OCI-LY7 (cell line): ENCODE measurements around the gene ATP1B4. TPM values are rescaled to one million over a fixed set of nuclear protein-coding genes. Genes with fewer than 3 reads are reported as not detected.
A peak's percentile ranks its signal among the peaks of the same experiment; 100 is the strongest.

Source experiments
- BruUV-seq: library from RNA; stranded (reverse); fragments of 400-500 nt; replicated peaks from 2 replicates; lab custom pipeline; 2021; lab: Mats Ljungman, UMichigan
- CTCF ChIA-PET: fragments of 300-600 bp; sonication (Branson Sonifier 250); formaldehyde crosslinking; loops from one replicate; lab custom pipeline; 2022; ENCODE audit warnings: antibody characterized with exemption; ENCODE audit not compliant: unreplicated experiment; lab: Charles Lee
- POLR2A ChIA-PET: fragments of 300-600 bp; sonication (Branson Sonifier 250); formaldehyde crosslinking; loops from one replicate; lab custom pipeline; 2022; ENCODE audit warnings: antibody characterized with exemption; lab: Charles Lee
- DNase-seq: peaks from one replicate; pipeline ENCODE4 v3.0.0-alpha.2; 2015; ENCODE audit warnings: low spot score
- H2AFZ ChIP-seq: fragments of 200-600 bp; sonication (generic), shearing (Covaris generic); 2 replicates; pipeline ENCODE4 v1.6.1; 2014; ENCODE audit warnings: mild to moderate bottlenecking, antibody characterized with exemption, low read length, moderate library complexity
- H3K27ac ChIP-seq: fragments of 200-600 bp; sonication (generic); 2 replicates; pipeline ENCODE4 v1.5.1; 2014; ENCODE audit warnings: mixed run types, low read depth, mild to moderate bottlenecking, moderate library complexity, low read length, inconsistent platforms; ENCODE audit not compliant: poor library complexity, severe bottlenecking
- H3K36me3 ChIP-seq: fragments of 200-600 bp; sonication (generic); 2 replicates; pipeline ENCODE4 v1.6.1; 2014; ENCODE audit warnings: mild to moderate bottlenecking, antibody characterized with exemption, low read length, moderate library complexity, mixed read lengths; ENCODE audit not compliant: insufficient read depth
- H3K4me1 ChIP-seq: fragments of 200-600 bp; sonication (generic); 2 replicates; pipeline ENCODE4 v1.5.1; 2014; ENCODE audit warnings: mild to moderate bottlenecking, low read length; ENCODE audit not compliant: insufficient read depth, poor library complexity, severe bottlenecking
- H3K4me2 ChIP-seq: fragments of 200-600 bp; sonication (generic); 2 replicates; pipeline ENCODE4 v1.6.1; 2014; ENCODE audit warnings: mild to moderate bottlenecking, low read length
- H3K4me3 ChIP-seq: fragments of 200-600 bp; sonication (generic); 2 replicates; pipeline ENCODE4 v1.5.1; 2014; ENCODE audit warnings: mild to moderate bottlenecking, low read depth, low read length; ENCODE audit not compliant: poor library complexity, severe bottlenecking
- H3K79me2 ChIP-seq: fragments of 200-600 bp; sonication (generic); 2 replicates; pipeline ENCODE4 v1.6.1; 2016; ENCODE audit warnings: low read depth, mild to moderate bottlenecking, low read length, moderate library complexity, mixed read lengths; ENCODE audit not compliant: insufficient read depth
- H3K9me2 ChIP-seq: fragments of 200-600 bp; sonication (generic); 2 replicates; pipeline ENCODE4 v1.6.1; 2016; ENCODE audit warnings: mild to moderate bottlenecking, low read length, mixed read lengths; ENCODE audit not compliant: insufficient read depth
- H3K9me3 ChIP-seq: fragments of 200-600 bp; sonication (generic); 2 replicates; pipeline ENCODE4 v1.6.1; 2014; ENCODE audit warnings: mild to moderate bottlenecking, mixed run types, low read length, mixed read lengths
- H4K20me1 ChIP-seq: fragments of 200-600 bp; sonication (generic); 2 replicates; pipeline ENCODE4 v1.6.1; 2014; ENCODE audit warnings: mild to moderate bottlenecking, antibody characterized with exemption, low read length, moderate library complexity, mixed read lengths; ENCODE audit not compliant: insufficient read depth
- CTCF ChIP-seq: fragments of 200-600 bp; sonication (generic); conservative IDR thresholded peaks from 2 replicates; pipeline ENCODE4 v1.5.1; 2014; ENCODE audit warnings: mild to moderate bottlenecking, antibody characterized with exemption, low read length, moderate library complexity, mixed read lengths
- EZH2phosphoT487 ChIP-seq: fragments of 200-600 bp; sonication (generic); IDR thresholded peaks from 2 replicates; pipeline ENCODE4 v1.6.1; 2018; ENCODE audit warnings: low read depth, borderline replicate concordance, mild to moderate bottlenecking, mixed run types, antibody characterized with exemption, low read length, moderate library complexity, mixed read lengths
- intact Hi-C: fragments of 100-400 bp; cut with micrococcal nuclease; formaldehyde crosslinking; loops from one replicate; pipeline ENCODE4 v1.10.0; 2022; ENCODE audit not compliant: unreplicated experiment
- total RNA-seq, 2 experiments: library from RNA; depleted of rRNA in 1 of 2; stranded (reverse); fragments of >200 nt in 1 of 2; shearing (Covaris generic) in 1 of 2; gene quantifications; 2 replicates each; pipeline ENCODE4 v1.2.3, GENCODE V29; 2014 to 2022

Gene ATP1B4
- total RNA-seq, 2 experiments from 2014 or later, result not detected

- Histone ChIP-seq H2AFZ (no peak overlapping the region), H3K36me3 (no peaks in the 10 kb centered on the region), H3K9me2 (no peaks in the 10 kb centered on the region), H3K27ac (no peak overlapping the region), H3K4me3 (no peak overlapping the region), H3K4me2 (no peak overlapping the region), H3K4me1 (no peaks in the 10 kb centered on the region), H3K79me2 (no peaks in the 10 kb centered on the region), H3K9me3 (no peaks in the 10 kb centered on the region), H4K20me1 (no peaks in the 10 kb centered on the region)
- DNase-seq, result no peak
- ChIA-PET POLR2A (no interaction called here), CTCF (no interaction called here)
- no TSS peak for BruUV-seq
- TF ChIP-seq CTCF (no peak), EZH2phosphoT487 (no peak)
- intact Hi-C loops, result no loop called here
Observed at GRCh38 chrX:120332394-120332793, 29.5 kb upstream of the ATP1B4 start.

- H2AFZ ChIP-seq, result no peak overlapping the region
- BruUV-seq, result no TSS peak
- H3K79me2 ChIP-seq, result no peaks in the 10 kb centered on the region
- H3K4me2 ChIP-seq, result no peak overlapping the region
- ChIA-PET POLR2A (no interaction called here), CTCF (no interaction called here)
- peak; percentile 18 for DNase-seq
- H3K36me3 ChIP-seq, result no peaks in the 10 kb centered on the region
- H3K27ac ChIP-seq, result no peak overlapping the region
- no peak overlapping the region for H3K4me3 ChIP-seq
- intact Hi-C loops, result no loop called here
- H3K4me1 ChIP-seq, result no peaks in the 10 kb centered on the region
- no peaks in the 10 kb centered on the region for H4K20me1 ChIP-seq
- H3K9me3 ChIP-seq, result no peaks in the 10 kb centered on the region
- TF ChIP-seq EZH2phosphoT487 (no peak), CTCF (peak; percentile 35; the same call in 1 of the 2 replicates)
- H3K9me2 ChIP-seq, result no peaks in the 10 kb centered on the region
Observed at GRCh38 chrX:120334151-120334550, 27.7 kb upstream of the ATP1B4 start.

- H3K4me1 ChIP-seq, result no peaks in the 10 kb centered on the region
Observed at GRCh38 chrX:120334603-120335002, 27.3 kb upstream of the ATP1B4 start.

More at GRCh38 chrX:120334603-120335002, 27.3 kb upstream of the ATP1B4 start:
- ChIA-PET POLR2A (no interaction called here), CTCF (no interaction called here)
- intact Hi-C loops, result no loop called here
- Histone ChIP-seq H4K20me1 (no peaks in the 10 kb centered on the region), H3K27ac (no peak overlapping the region), H3K4me3 (no peak overlapping the region), H3K36me3 (no peaks in the 10 kb centered on the region), H2AFZ (no peak overlapping the region), H3K9me3 (no peaks in the 10 kb centered on the region), H3K79me2 (no peaks in the 10 kb centered on the region), H3K9me2 (no peaks in the 10 kb centered on the region), H3K4me2 (no peak overlapping the region)
- TF ChIP-seq CTCF (no peak), EZH2phosphoT487 (no peak)
- BruUV-seq, result no TSS peak
- no peak for DNase-seq
